Ectodermal cell (in vitro differentiated cells): ENCODE data around the gene KRTAP3-3. TPM values are rescaled to one million over a fixed set of nuclear protein-coding genes. Genes with fewer than 3 reads are reported as not detected.
"Not testable (repeated sequence)": the region's sequence is repeated elsewhere in the genome, so short reads cannot be mapped to it uniquely, and the experiment has no call there.

Source experiments
- H3K27ac ChIP-seq: 2 replicates; pipeline ENCODE4 v1.7.0; 2013; ENCODE audit warnings: mild to moderate bottlenecking, low read depth, low read length; ENCODE audit not compliant: insufficient read depth, poor library complexity, severe bottlenecking
- H3K27me3 ChIP-seq: 2 replicates; pipeline ENCODE4 v1.7.0; 2013; ENCODE audit warnings: mild to moderate bottlenecking, low read length; ENCODE audit not compliant: insufficient read depth, control insufficient read depth, poor library complexity, severe bottlenecking
- H3K36me3 ChIP-seq: one replicate; pipeline ENCODE4 v1.7.0; 2013; ENCODE audit warnings: low read length; ENCODE audit not compliant: control insufficient read depth, insufficient read depth
- H3K4me1 ChIP-seq: one replicate; pipeline ENCODE4 v1.7.0; 2013; ENCODE audit warnings: low read length; ENCODE audit not compliant: control insufficient read depth, insufficient read depth
- H3K4me3 ChIP-seq: 2 replicates; pipeline ENCODE4 v1.7.0; 2013; ENCODE audit warnings: low read depth, low read length, control low read depth; ENCODE audit not compliant: insufficient read depth
- H3K9me3 ChIP-seq: 2 replicates; pipeline ENCODE4 v1.7.0; 2013; ENCODE audit warnings: mild to moderate bottlenecking, low read length, moderate library complexity; ENCODE audit not compliant: control insufficient read depth
- WGBS, 2 experiments: methylation state at CpG; one replicate each; pipeline ENCODE4 v1.1.7; 2013; ENCODE audit warnings: missing lambda C conversion rate in 2 of 2; 5-methylcytosine and 5-hydroxymethylcytosine counted together
- polyA plus RNA-seq, 4 experiments: library from polyadenylated mRNA; stranded (reverse); fragments of 50-300 nt; gene quantifications; one replicate each; pipeline ENCODE4 v1.2.3, GENCODE V29; 2013

Gene KRTAP3-3
- not detected for polyA plus RNA-seq (2013, experiment 1 of 4)
- not detected for polyA plus RNA-seq (2013, experiment 2 of 4)
- not detected for polyA plus RNA-seq (2013, experiment 3 of 4)
- polyA plus RNA-seq (2013, experiment 4 of 4) = not detected

DNA sequence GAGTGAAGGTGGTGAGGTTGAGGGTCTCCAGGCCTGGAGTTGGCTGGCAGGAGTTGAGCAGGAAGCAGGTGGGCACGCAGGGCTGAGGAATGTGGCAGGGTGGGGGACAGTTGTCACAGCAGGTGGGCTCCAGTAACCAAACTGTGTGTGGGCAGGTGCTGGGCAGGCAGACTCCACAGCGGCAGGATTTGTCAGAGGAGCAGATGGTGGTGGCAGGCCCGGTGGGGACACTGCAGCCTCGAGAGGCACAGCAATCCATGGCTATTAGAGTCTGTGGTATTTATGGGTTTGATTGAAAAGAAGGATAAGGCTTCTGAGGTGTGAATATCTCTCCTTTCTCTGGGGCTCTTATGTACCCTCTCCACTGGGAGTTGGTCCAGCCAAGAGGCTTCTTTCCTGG, at the start of gene KRTAP3-3:
TSS of gene KRTAP3-3 (minus strand) at position 326 of the 400 bp plus-strand sequence. CDS start at position 259, 67 bp downstream.
- no peak within 1 kb of the TSS for H3K4me3 ChIP-seq
- WGBS, 2 experiments = 78 to 81% methylated on average over 4 of the region's 4 CpGs
- no peaks in the 10 kb centered on the region for H3K9me3 ChIP-seq
- H3K4me1 ChIP-seq = no peaks in the 10 kb centered on the region
- H3K27ac ChIP-seq = no peak within 1 kb of the TSS
- H3K27me3 ChIP-seq = no peaks in the 10 kb centered on the region
- H3K36me3 ChIP-seq = no peaks in the 10 kb centered on the region

- 90 to 100% methylated on average over 1 of the region's 1 CpG for WGBS, 2 experiments
- H3K27ac ChIP-seq = no peak overlapping the region
- no peak overlapping the region for H3K4me3 ChIP-seq
- peaks cover 1% of the 10 kb centered on the region for H3K4me1 ChIP-seq
- H3K36me3 ChIP-seq = no peaks in the 10 kb centered on the region
- H3K27me3 ChIP-seq = no peaks in the 10 kb centered on the region
- no peaks in the 10 kb centered on the region for H3K9me3 ChIP-seq
These were observed 49.0 kb upstream of the KRTAP3-3 start for GRCh38 chr17:41042953-41043352.

- not testable (repeated sequence) for H3K36me3 ChIP-seq, H3K27me3 ChIP-seq, H3K4me3 ChIP-seq, H3K27ac ChIP-seq, H3K9me3 ChIP-seq, H3K4me1 ChIP-seq
- 89 to 92% methylated on average over 13 to 14 of the region's 14 CpGs for WGBS, 2 experiments
These were observed 47.0 kb upstream of the KRTAP3-3 start, which contains the start of gene KRTAP1-1 for GRCh38 chr17:41040783-41041571. TSS of gene KRTAP1-1 (minus strand) at chr17:41041450. CDS start at chr17:41041397, 53 bp downstream.

DNA sequence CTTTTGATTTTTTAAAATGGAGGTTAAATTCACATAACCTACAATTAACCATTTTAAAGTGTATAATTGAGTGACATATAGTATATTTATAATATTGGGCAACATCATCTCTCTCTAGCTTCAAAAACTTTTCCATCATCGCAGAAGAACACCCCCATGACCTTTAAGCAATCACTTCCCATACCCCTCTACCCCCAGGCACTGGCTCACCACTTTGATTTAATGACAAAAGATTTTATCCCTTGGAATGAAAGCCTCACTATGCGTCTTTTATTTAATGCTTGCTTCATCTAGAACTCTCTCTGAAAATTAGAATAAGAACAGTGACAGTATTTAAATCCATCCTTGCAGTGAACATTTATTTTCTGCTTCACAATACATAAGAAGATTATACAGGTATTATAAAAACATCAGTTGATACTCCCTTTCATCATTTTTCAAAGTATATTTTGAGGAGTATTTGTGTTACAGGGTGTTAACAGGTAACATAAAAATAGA, 43.9 kb upstream of the KRTAP3-3 start:
- 61 to 64% methylated on average over 2 of the region's 2 CpGs for WGBS, 2 experiments
- H3K27me3 ChIP-seq = no peaks in the 10 kb centered on the region
- H3K9me3 ChIP-seq = no peaks in the 10 kb centered on the region
- H3K4me3 ChIP-seq = no peak overlapping the region
- H3K4me1 ChIP-seq = peaks cover 3% of the 10 kb centered on the region
- H3K27ac ChIP-seq = no peak overlapping the region
- no peaks in the 10 kb centered on the region for H3K36me3 ChIP-seq

GRCh38 chr17:41034346-41034935, 40.5 kb upstream of the KRTAP3-3 start, which contains the start of gene KRTAP1-3:
TSS of gene KRTAP1-3 (minus strand) at chr17:41034874. CDS start at chr17:41034821, 53 bp downstream.
- not testable (repeated sequence) for H3K4me1 ChIP-seq, H3K27ac ChIP-seq, H3K27me3 ChIP-seq, H3K9me3 ChIP-seq, H3K36me3 ChIP-seq, H3K4me3 ChIP-seq
- WGBS, 2 experiments = 88 to 95% methylated on average over 10 of the region's 10 CpGs

- WGBS, 2 experiments = 90 to 91% methylated on average over 12 of the region's 12 CpGs
- H3K4me3 ChIP-seq = no peak within 1 kb of the TSS
- no peaks in the 10 kb centered on the region for H3K36me3 ChIP-seq
- H3K4me1 ChIP-seq = no peaks in the 10 kb centered on the region
- H3K27ac ChIP-seq = no peak within 1 kb of the TSS
- H3K27me3 ChIP-seq = no peaks in the 10 kb centered on the region
- no peaks in the 10 kb centered on the region for H3K9me3 ChIP-seq
These were observed 35.8 kb upstream of the KRTAP3-3 start, which contains the start of gene KRTAP1-4 for GRCh38 chr17:41029633-41030245. TSS of gene KRTAP1-4 (minus strand) at chr17:41030195. CDS start at chr17:41030078, 117 bp downstream.

DNA sequence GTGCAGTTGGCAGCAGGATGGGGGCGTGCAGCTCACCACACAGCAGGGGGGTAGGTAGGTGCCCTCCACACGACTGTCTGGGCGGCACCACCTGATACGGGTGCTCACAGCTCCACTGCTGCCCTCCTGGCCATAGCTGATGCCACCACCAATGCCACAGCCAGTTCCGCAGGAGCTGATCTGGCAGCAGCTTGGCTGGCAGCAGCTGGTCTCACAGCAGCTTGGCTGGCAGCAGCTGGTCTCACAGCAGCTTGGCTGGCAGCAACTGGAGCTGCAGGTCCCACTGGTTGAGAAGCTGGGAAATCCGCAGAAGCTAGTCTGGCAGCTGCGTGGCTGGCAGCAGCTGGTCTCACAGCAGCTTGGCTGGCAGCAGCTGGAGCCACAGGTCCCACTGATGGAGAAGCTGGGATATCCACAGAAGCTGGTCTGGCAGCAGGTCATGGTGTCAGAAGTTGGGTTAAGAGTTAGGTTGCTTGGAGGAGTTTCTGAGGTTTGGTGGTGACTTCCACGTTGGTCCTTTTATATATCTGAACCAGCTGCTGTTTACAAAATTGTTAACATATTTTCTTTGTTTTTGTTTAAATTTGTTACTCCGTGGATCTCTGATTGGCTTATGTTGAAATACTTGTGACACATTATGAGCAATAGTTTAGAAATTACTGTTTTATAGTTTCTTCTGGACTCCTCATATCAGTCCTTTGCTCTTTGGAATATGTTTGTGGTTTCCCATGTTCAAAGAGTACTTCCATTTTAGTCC, 32.9 kb upstream of the KRTAP3-3 start, which contains the start of gene KRTAP1-5:
TSS of gene KRTAP1-5 (minus strand) at position 494 of the 757 bp plus-strand sequence. CDS start at position 441, 53 bp downstream.
- no peak within 1 kb of the TSS for H3K27ac ChIP-seq
- H3K4me3 ChIP-seq = no peak within 1 kb of the TSS
- 89 to 91% methylated on average over 8 to 9 of the region's 9 CpGs for WGBS, 2 experiments
- H3K36me3 ChIP-seq = no peaks in the 10 kb centered on the region
- H3K4me1 ChIP-seq = no peaks in the 10 kb centered on the region
- H3K27me3 ChIP-seq = no peaks in the 10 kb centered on the region
- no peaks in the 10 kb centered on the region for H3K9me3 ChIP-seq

GRCh38 chr17:41024697-41025096, 30.7 kb upstream of the KRTAP3-3 start:
- Histone ChIP-seq H3K27ac (no peak overlapping the region), H3K27me3 (no peaks in the 10 kb centered on the region), H3K4me1 (no peaks in the 10 kb centered on the region), H3K4me3 (no peak overlapping the region), H3K36me3 (no peaks in the 10 kb centered on the region), H3K9me3 (no peaks in the 10 kb centered on the region)
- WGBS, 2 experiments = 93 to 98% methylated on average over 3 of the region's 3 CpGs

- Histone ChIP-seq H3K36me3 (no peaks in the 10 kb centered on the region), H3K9me3 (no peaks in the 10 kb centered on the region)
These were observed 26.4 kb upstream of the KRTAP3-3 start for GRCh38 chr17:41020336-41020735.

More at GRCh38 chr17:41020336-41020735, 26.4 kb upstream of the KRTAP3-3 start:
- Histone ChIP-seq H3K4me3 (no peak overlapping the region), H3K4me1 (no peaks in the 10 kb centered on the region), H3K27ac (no peak overlapping the region), H3K27me3 (no peaks in the 10 kb centered on the region)
